RWPE2 (cell line): Measurements from ENCODE around the gene LYPLA2.
A peak's percentile ranks its signal among the peaks of the same experiment; 100 is the strongest.

Source experiments
- ATAC-seq: fragments of 200-7000 bp; cut with Tn5 transposase; 3 replicates; pipeline ENCODE4 v1.9.1; 2021; ENCODE audit warnings: low read depth
- DNase-seq: peaks from one replicate; pipeline ENCODE4 v3.0.0-alpha.2; 2020; ENCODE audit warnings: low spot score
- H3K27ac ChIP-seq: fragments of 450-650 bp; 2 replicates; pipeline ENCODE4 v1.5.1; 2017; ENCODE audit warnings: mild to moderate bottlenecking; ENCODE audit not compliant: poor library complexity, severe bottlenecking
- H3K27me3 ChIP-seq: fragments of 250-450 bp; sonication (Bioruptor Pico); 2 replicates; pipeline ENCODE4 v1.5.1; 2021; ENCODE audit warnings: mild to moderate bottlenecking, moderate library complexity; ENCODE audit not compliant: insufficient read depth, poor library complexity, severe bottlenecking
- H3K36me3 ChIP-seq: fragments of 250-450 bp; sonication (Bioruptor Pico); 2 replicates; pipeline ENCODE4 v1.5.1; 2020; ENCODE audit warnings: low read depth, mild to moderate bottlenecking, moderate library complexity
- H3K4me1 ChIP-seq: fragments of 250-450 bp; sonication (Bioruptor Pico); 2 replicates; pipeline ENCODE4 v1.5.1; 2021; ENCODE audit warnings: mild to moderate bottlenecking, moderate library complexity; ENCODE audit not compliant: insufficient read depth, poor library complexity, severe bottlenecking
- H3K4me3 ChIP-seq: fragments of 250-450 bp; sonication (Bioruptor Pico); 2 replicates; pipeline ENCODE4 v1.5.1; 2021; ENCODE audit warnings: mild to moderate bottlenecking, moderate library complexity; ENCODE audit not compliant: severe bottlenecking
- H3K9me3 ChIP-seq: fragments of 250-450 bp; sonication (Bioruptor Pico); 2 replicates; pipeline ENCODE4 v1.5.1; 2021; ENCODE audit warnings: mild to moderate bottlenecking, moderate library complexity; ENCODE audit not compliant: severe bottlenecking
- CTCF ChIP-seq: fragments of 450-650 bp; IDR thresholded peaks from one replicate; pipeline ENCODE4 v1.5.1; 2017; ENCODE audit warnings: mild to moderate bottlenecking, moderate library complexity; ENCODE audit not compliant: poor library complexity, severe bottlenecking

Gene LYPLA2

GRCh38 chr1:23788695-23789094, 2.2 kb upstream of the LYPLA2 start:
- TF ChIP-seq CTCF = no peak
- no peaks in the 10 kb centered on the region for H3K27me3 ChIP-seq
- peak overlapping the region; percentile 91 for H3K27ac ChIP-seq
- DNase-seq (no peak), ATAC-seq (no peak)
- peaks cover 20% of the 10 kb centered on the region for H3K4me1 ChIP-seq
- no peaks in the 10 kb centered on the region for H3K9me3 ChIP-seq
- peaks cover 57% of the 10 kb centered on the region for H3K36me3 ChIP-seq
- H3K4me3 ChIP-seq = no peak overlapping the region

GRCh38 chr1:23791516-23792047, 637 bp downstream of the LYPLA2 start:
- H3K4me1 ChIP-seq = peaks cover 20% of the 10 kb centered on the region
- no peak for TF ChIP-seq CTCF
- peaks cover 48% of the 10 kb centered on the region for H3K36me3 ChIP-seq
- DNase-seq (no peak), ATAC-seq (peak; percentile 35)
- no peaks in the 10 kb centered on the region for H3K9me3 ChIP-seq
- peak overlapping the region; percentile 91 for H3K27ac ChIP-seq
- H3K27me3 ChIP-seq = no peaks in the 10 kb centered on the region
- H3K4me3 ChIP-seq = peak overlapping the region; percentile 49

GRCh38 chr1:23792151-23792945, 1.4 kb downstream of the LYPLA2 start:
- peak overlapping the region; percentile 49 for H3K4me3 ChIP-seq
- peak overlapping the region; percentile 91 for H3K27ac ChIP-seq
- DNase-seq = no peak
- no peaks in the 10 kb centered on the region for H3K9me3 ChIP-seq
- H3K4me1 ChIP-seq = peaks cover 20% of the 10 kb centered on the region
- no peak for TF ChIP-seq CTCF
- no peaks in the 10 kb centered on the region for H3K27me3 ChIP-seq
- peaks cover 49% of the 10 kb centered on the region for H3K36me3 ChIP-seq
- ATAC-seq = no peak

- DNase-seq (no peak), ATAC-seq (peak; percentile 15; the same call in 1 of the 3 replicates)
- Histone ChIP-seq H3K4me3 (no peak overlapping the region), H3K9me3 (no peaks in the 10 kb centered on the region), H3K27me3 (no peaks in the 10 kb centered on the region), H3K36me3 (peaks cover 49% of the 10 kb centered on the region), H3K27ac (peak overlapping the region; percentile 91), H3K4me1 (peaks cover 20% of the 10 kb centered on the region)
- TF ChIP-seq CTCF = no peak
Measured at GRCh38 chr1:23793018-23793781, 2.3 kb downstream of the LYPLA2 start.
